GM23338 (cell line): ENCODE results near the gene SLC18A2. TPM values are rescaled to one million over a fixed set of nuclear protein-coding genes. Genes with fewer than 3 reads are reported as not detected.

ENCODE experiments used
- ATAC-seq: fragments of 200-7000 bp; cut with Tn5 transposase; 3 replicates; pipeline ENCODE4 v1.9.1; 2020
- DNase-seq: peaks from one replicate; pipeline ENCODE4 v3.0.0-alpha.2; 2015; ENCODE audit warnings: low spot score
- H2AFZ ChIP-seq: fragments of 200-600 bp; sonication (generic); 2 replicates; pipeline ENCODE4 v1.8.0; 2016; ENCODE audit warnings: antibody characterized with exemption, mild to moderate bottlenecking, moderate library complexity
- H3F3A ChIP-seq: fragments of 200-600 bp; sonication (generic); replicated peaks from 2 replicates; pipeline ENCODE4 v1.8.0; 2017; ENCODE audit warnings: antibody characterized with exemption, mixed run types, low read depth
- H3K27ac ChIP-seq: fragments of 200-600 bp; sonication (generic); 2 replicates; pipeline ENCODE4 v1.6.1; 2016; ENCODE audit warnings: low read depth
- H3K27me3 ChIP-seq: fragments of 200-600 bp; sonication (generic); 2 replicates; pipeline ENCODE4 v1.8.0; 2016; ENCODE audit warnings: mild to moderate bottlenecking, mixed run types, moderate library complexity; ENCODE audit not compliant: insufficient read depth
- H3K36me3 ChIP-seq: fragments of 200-600 bp; sonication (generic); 2 replicates; pipeline ENCODE4 v1.8.0; 2016; ENCODE audit warnings: mild to moderate bottlenecking; ENCODE audit not compliant: insufficient read depth
- H3K4me1 ChIP-seq: fragments of 200-600 bp; sonication (generic); 2 replicates; pipeline ENCODE4 v1.8.0; 2016; ENCODE audit warnings: mild to moderate bottlenecking, moderate library complexity; ENCODE audit not compliant: insufficient read depth
- H3K4me2 ChIP-seq: fragments of 200-600 bp; sonication (generic); 2 replicates; pipeline ENCODE4 v1.7.1; 2017; ENCODE audit warnings: mixed run types
- H3K4me3 ChIP-seq: fragments of 200-600 bp; sonication (generic); 2 replicates; pipeline ENCODE4 v1.6.1; 2016; ENCODE audit warnings: mixed run types
- H3K79me2 ChIP-seq: fragments of 200-600 bp; sonication (generic); replicated peaks from 2 replicates; pipeline ENCODE4 v1.8.0; 2017; ENCODE audit warnings: mild to moderate bottlenecking; ENCODE audit not compliant: insufficient read depth
- H3K9me2 ChIP-seq: fragments of 200-600 bp; sonication (generic); 2 replicates; pipeline ENCODE4 v1.8.0; 2017; ENCODE audit not compliant: insufficient read depth
- H4K20me1 ChIP-seq: fragments of 200-600 bp; sonication (generic); replicated peaks from 2 replicates; pipeline ENCODE4 v1.8.0; 2017; ENCODE audit warnings: mild to moderate bottlenecking; ENCODE audit not compliant: insufficient read depth
- H3K27ac Mint-ChIP-seq: 2 replicates; pipeline ENCODE4 v1.8.0; 2020; ENCODE audit warnings: inconsistent platforms, mild to moderate bottlenecking, moderate library complexity, mixed read lengths
- H3K27me3 Mint-ChIP-seq: 3 replicates; pipeline ENCODE4 v1.8.0; 2022; ENCODE audit warnings: low read depth, mild to moderate bottlenecking, moderate library complexity, mixed read lengths, inconsistent platforms; ENCODE audit not compliant: insufficient read depth, poor library complexity
- H3K36me3 Mint-ChIP-seq: 3 replicates; pipeline ENCODE4 v1.8.0; 2021; ENCODE audit warnings: low read depth, mild to moderate bottlenecking, inconsistent platforms, moderate library complexity, mixed read lengths
- H3K4me1 Mint-ChIP-seq: 3 replicates; pipeline ENCODE4 v1.8.0; 2020; ENCODE audit warnings: mild to moderate bottlenecking, inconsistent platforms, mixed read lengths
- H3K4me3 Mint-ChIP-seq: 3 replicates; pipeline ENCODE4 v1.8.0; 2021; ENCODE audit warnings: moderate library complexity, mild to moderate bottlenecking, inconsistent platforms, mixed read lengths
- H3K9me3 Mint-ChIP-seq: 3 replicates; pipeline ENCODE4 v1.8.0; 2020; ENCODE audit warnings: moderate library complexity, mild to moderate bottlenecking, inconsistent platforms, mixed read lengths
- CREB1 ChIP-seq: fragments of 250-450 bp; sonication (Bioruptor Pico); IDR thresholded peaks from 2 replicates; pipeline ENCODE4 v1.5.0; 2020; ENCODE audit warnings: low read depth, mild to moderate bottlenecking, moderate library complexity
- ETS1 ChIP-seq: IDR thresholded peaks from 2 replicates; pipeline ENCODE4 v1.6.1; 2016; ENCODE audit warnings: antibody characterized with exemption
- EZH2 ChIP-seq: fragments of 200-600 bp; sonication (generic); IDR thresholded peaks from one replicate; pipeline ENCODE4 v1.8.0; 2017; ENCODE audit warnings: antibody characterized with exemption, mild to moderate bottlenecking, low read depth; ENCODE audit not compliant: unreplicated experiment
- POLR2AphosphoS5 ChIP-seq: IDR thresholded peaks from 2 replicates; pipeline ENCODE4 v1.6.1; 2016; ENCODE audit warnings: antibody characterized with exemption, low read depth
- REST ChIP-seq: IDR thresholded peaks from one replicate; pipeline ENCODE4 v1.6.1; 2018; ENCODE audit warnings: antibody characterized with exemption; ENCODE audit not compliant: unreplicated experiment
- STAT1 ChIP-seq: IDR thresholded peaks from one replicate; pipeline ENCODE4 v1.6.1; 2016; ENCODE audit warnings: antibody characterized with exemption; ENCODE audit not compliant: unreplicated experiment
- ZNF114 ChIP-seq: fragments of 250-450 bp; sonication (Bioruptor Pico); IDR thresholded peaks from 2 replicates; pipeline ENCODE4 v1.5.0; 2020; ENCODE audit warnings: mild to moderate bottlenecking, moderate library complexity
- ZNF331 ChIP-seq: fragments of 250-450 bp; sonication (Bioruptor Pico); IDR thresholded peaks from 2 replicates; pipeline ENCODE4 v1.5.0; 2020; ENCODE audit warnings: low read depth, mild to moderate bottlenecking, moderate library complexity
- ZNF462 ChIP-seq: fragments of 250-450 bp; sonication (Bioruptor Pico); IDR thresholded peaks from 2 replicates; pipeline ENCODE4 v1.5.0; 2020; ENCODE audit warnings: mild to moderate bottlenecking, moderate library complexity
- polyA plus RNA-seq: library from polyadenylated mRNA; unstranded; fragments of >200 nt; fragmentation: Nextera tagmentation; extraction: Ambion mirVana; gene quantifications from 2 replicates; pipeline ENCODE4 v1.2.1, GENCODE V29; 2016
- total RNA-seq: library from RNA; depleted of rRNA; stranded (reverse); fragments of >200 nt; shearing (Covaris generic); gene quantifications from 2 replicates; pipeline ENCODE4 v1.2.3, GENCODE V29; 2014
- TF ChIP-seq, protein P1 (sequence below), 2 experiments: fragments of 200-600 bp in 1 of 2; sonication (generic) in 1 of 2; conservative IDR thresholded peaks; 2 replicates each; pipeline versions ENCODE4 v1.5.1 to v1.6.1; 2016 to 2017; ENCODE audit warnings: antibody characterized with exemption in 2 of 2, low read depth in 2 of 2, mild to moderate bottlenecking in 2 of 2, moderate library complexity in 1 of 2

Gene SLC18A2
- total and polyA plus RNA-seq, 2 experiments from 2014 or later, result 4.3 to 8.7 TPM

- Histone ChIP-seq H3K27me3 (no peaks in the 10 kb centered on the region), H4K20me1 (no peaks in the 10 kb centered on the region), H3K27ac (no peak overlapping the region), H3K79me2 (peaks cover 18% of the 10 kb centered on the region), H3K4me3 (no peak overlapping the region), H3K4me1 (no peaks in the 10 kb centered on the region), H3K4me2 (no peak overlapping the region), H3F3A (no peaks in the 10 kb centered on the region), H3K36me3 (no peaks in the 10 kb centered on the region), H2AFZ (no peak overlapping the region), H3K9me2 (no peaks in the 10 kb centered on the region)
- no peaks in the 10 kb centered on the region for H3K27me3 Mint-ChIP-seq
- H3K36me3 Mint-ChIP-seq, result peaks cover 8% of the 10 kb centered on the region
- ATAC-seq (no peak), DNase-seq (no peak)
- no peak overlapping the region for H3K4me3 Mint-ChIP-seq
- H3K27ac Mint-ChIP-seq, result no peak overlapping the region
- H3K9me3 Mint-ChIP-seq, result peaks cover 5% of the 10 kb centered on the region
- peaks cover 4% of the 10 kb centered on the region; the same call in 2 of the 3 replicates for H3K4me1 Mint-ChIP-seq
- TF ChIP-seq EZH2, result no peak
- TF ChIP-seq, protein P1, sequence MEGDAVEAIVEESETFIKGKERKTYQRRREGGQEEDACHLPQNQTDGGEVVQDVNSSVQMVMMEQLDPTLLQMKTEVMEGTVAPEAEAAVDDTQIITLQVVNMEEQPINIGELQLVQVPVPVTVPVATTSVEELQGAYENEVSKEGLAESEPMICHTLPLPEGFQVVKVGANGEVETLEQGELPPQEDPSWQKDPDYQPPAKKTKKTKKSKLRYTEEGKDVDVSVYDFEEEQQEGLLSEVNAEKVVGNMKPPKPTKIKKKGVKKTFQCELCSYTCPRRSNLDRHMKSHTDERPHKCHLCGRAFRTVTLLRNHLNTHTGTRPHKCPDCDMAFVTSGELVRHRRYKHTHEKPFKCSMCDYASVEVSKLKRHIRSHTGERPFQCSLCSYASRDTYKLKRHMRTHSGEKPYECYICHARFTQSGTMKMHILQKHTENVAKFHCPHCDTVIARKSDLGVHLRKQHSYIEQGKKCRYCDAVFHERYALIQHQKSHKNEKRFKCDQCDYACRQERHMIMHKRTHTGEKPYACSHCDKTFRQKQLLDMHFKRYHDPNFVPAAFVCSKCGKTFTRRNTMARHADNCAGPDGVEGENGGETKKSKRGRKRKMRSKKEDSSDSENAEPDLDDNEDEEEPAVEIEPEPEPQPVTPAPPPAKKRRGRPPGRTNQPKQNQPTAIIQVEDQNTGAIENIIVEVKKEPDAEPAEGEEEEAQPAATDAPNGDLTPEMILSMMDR (conservative IDR thresholded peaks at IDR 0.05; ENCODE audit: low read depth in 2 of 2), result no peak
Measured at GRCh38 chr10:117298219-117298618, 57.3 kb downstream of the SLC18A2 start.

- no peak for DNase-seq
- Mint-ChIP-seq H3K4me3 (no peak overlapping the region), H3K27me3 (peaks cover 1% of the 10 kb centered on the region), H3K27ac (no peak overlapping the region), H3K4me1 (peaks cover 4% of the 10 kb centered on the region; the same call in 2 of the 3 replicates), H3K9me3 (peaks cover 17% of the 10 kb centered on the region), H3K36me3 (peaks cover 20% of the 10 kb centered on the region)
- Histone ChIP-seq H3F3A (no peaks in the 10 kb centered on the region), H2AFZ (no peak overlapping the region), H3K4me2 (no peak overlapping the region), H4K20me1 (no peaks in the 10 kb centered on the region), H3K9me2 (no peaks in the 10 kb centered on the region), H3K27ac (no peak overlapping the region), H3K27me3 (no peaks in the 10 kb centered on the region), H3K4me1 (no peaks in the 10 kb centered on the region), H3K4me3 (no peak overlapping the region), H3K79me2 (0 out of 2 replicates have a peak, but pooled peaks cover 9% of the 10 kb centered on the region), H3K36me3 (no peaks in the 10 kb centered on the region)
- no peak for ATAC-seq
- TF ChIP-seq ETS1, result no peak
- TF ChIP-seq STAT1, result no peak
- TF ChIP-seq POLR2AphosphoS5, result no peak
- TF ChIP-seq CREB1 (CRISPR knock-in tag), result no peak
- no peak for TF ChIP-seq ZNF114 (CRISPR knock-in tag)
- TF ChIP-seq ZNF331 (CRISPR knock-in tag), result no peak
- no peak for TF ChIP-seq REST
- TF ChIP-seq ZNF462 (CRISPR knock-in tag), result no peak
Measured at GRCh38 chr10:117299435-117299834, 58.5 kb downstream of the SLC18A2 start.
